HUDEP-2 (cell line): ENCODE measurements around the gene RHOBTB3.
"Not testable (repeated sequence)": the region's sequence is repeated elsewhere in the genome, so short reads cannot be mapped to it uniquely, and the experiment has no call there.

Source experiments
- DNase-seq, 76 experiments: peaks; one replicate each; lab custom pipeline; 2025; ENCODE audit not compliant: unreplicated experiment in 76 of 76; lab: John Stamatoyannopoulos, UW

The RHOBTB3 gene

DNA sequence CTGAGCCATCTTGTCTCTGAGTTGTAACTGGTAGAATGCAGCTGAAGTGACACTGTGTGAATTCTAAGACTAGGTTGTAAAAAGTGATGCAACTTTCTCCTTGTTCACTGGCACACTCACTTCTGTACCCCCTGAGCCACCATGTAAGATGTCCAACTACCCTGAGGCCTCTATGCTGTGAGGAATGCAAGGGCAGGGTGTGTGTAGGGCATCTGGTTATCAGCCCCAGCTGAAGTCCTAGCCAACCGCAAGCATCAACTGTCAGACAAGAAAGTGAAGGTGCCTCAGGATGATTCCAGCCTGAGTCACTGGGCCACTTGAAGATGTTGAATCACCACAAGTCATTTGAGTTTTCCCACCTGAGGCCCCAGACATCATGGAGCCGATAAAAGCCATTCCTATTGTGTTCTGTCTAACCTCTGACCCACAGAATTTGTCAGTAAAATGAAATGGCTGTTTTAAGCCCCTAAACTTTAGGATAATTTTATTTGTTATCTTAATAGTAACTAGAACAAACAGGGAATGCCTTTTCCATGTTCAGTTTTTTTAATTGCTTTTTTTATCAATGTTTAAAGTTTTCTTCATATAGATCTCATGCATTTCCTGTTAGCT is 18.7 kb upstream of the RHOBTB3 start:
- DNase-seq: peak in 74 of 76 experiments; percentile 17 to 96 (median 88)

DNA sequence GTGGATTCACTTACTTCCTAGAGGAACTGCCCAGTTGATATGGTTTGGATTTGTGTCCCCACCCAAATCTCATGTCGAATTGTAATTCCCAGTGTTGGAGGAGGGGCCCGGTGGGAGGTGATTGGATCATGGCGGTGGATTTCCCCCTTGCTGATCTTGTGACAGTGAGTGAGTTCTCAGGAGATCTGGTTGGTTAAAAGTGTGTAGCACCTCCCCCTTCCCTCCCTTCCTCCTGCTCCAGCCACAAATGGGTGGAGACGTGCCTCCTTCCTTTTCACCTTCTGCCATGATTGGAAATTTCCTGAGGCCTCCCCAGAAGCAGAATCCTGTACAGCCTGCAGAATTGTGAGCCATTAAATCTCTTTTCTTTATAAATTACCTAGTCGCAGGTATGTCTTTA is 17.9 kb upstream of the RHOBTB3 start:
- DNase-seq: not testable (repeated sequence)

DNA sequence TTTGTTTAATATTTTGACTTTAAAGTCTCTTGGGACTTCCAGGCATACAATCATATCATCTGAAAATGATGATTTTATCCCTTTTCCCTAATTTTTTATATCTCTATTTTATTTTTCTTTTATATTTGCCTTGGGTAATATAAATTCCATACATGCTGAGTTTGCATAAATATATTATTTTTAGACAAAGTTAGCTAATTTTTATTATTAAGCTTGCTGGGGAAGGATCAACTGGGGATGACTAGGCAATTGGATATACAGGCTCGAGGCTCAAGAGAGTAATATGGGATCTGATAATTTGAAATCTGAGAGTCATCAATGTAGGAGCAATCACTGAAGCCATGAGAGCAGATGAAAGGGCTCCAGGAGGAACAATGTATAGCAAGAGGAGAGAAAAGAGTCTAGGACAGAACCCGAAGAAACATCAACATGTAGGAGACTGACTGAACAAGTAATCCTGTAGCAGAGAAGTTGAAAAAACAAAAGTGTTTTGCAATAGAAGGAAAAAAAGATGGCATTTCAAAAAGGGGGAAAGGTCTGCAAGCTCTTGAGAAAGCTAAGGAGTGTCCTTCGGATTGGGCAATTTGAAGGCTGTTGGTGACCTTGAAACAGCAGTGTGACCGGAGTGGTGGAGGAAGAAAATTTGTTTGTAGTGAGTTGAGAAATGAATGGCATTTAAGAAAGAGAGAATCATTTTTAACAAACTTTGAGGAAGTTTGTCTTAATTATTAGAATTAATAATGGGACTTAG is 17.0 kb upstream of the RHOBTB3 start:
- no peak for DNase-seq

DNA sequence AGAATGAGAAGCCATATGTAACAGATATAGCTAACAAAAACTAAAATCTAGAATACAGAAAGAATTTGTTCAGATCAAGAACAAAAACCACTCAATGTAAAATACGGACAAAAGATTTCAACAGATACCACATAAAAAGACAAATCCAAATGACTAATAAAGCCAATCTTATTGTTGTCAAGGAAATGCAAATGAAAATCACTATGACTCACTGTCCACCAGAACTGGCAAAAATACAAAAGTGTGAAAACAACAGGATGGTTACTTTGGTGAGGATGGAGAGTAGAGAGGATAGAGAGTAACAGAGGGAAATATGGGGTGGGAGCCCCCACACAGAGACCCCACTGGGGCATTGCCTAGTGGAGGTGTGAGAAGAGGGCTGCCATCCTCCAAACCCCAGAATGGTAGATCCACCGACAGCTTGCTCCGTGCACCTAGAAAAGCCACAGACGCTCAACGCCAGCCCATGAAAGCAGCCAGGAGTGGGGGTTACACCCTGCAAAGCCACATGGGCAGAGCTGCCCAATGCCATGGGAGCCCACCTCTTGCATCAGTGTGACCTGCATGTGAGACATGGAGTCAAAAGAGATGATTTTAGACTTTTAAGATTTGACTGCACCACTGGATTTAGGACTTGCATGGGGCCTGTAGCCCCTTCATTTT is 15.2 kb upstream of the RHOBTB3 start:
- DNase-seq: no peak

DNA sequence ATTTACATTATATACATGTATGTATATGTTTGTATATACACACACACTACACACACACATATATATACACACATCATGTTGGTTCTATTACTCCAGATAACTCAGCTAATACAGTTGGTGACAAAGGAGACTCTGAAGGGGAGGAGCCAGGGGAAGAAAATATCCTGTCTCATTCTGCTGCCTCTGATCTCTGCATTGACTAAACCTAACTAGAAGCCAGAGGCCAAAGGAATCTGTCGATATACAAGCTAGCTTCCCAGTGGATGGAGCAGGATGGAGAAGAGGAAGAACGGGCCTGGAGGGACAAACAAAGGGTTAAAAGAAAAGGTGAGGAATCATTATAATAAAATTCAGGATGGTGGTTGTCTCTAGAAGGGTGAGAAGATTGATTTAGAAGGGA is 13.7 kb upstream of the RHOBTB3 start:
- no peak for DNase-seq

- peak in 28 of 76 experiments; percentile 6 to 79 (median 42) for DNase-seq
These were observed 12.9 kb upstream of the RHOBTB3 start for GRCh38 chr5:95718203-95718602.

- DNase-seq: no peak
These were observed 12.4 kb upstream of the RHOBTB3 start for GRCh38 chr5:95718738-95719137.

- DNase-seq: no peak
These were observed 10.9 kb upstream of the RHOBTB3 start for GRCh38 chr5:95720094-95720786.

DNA sequence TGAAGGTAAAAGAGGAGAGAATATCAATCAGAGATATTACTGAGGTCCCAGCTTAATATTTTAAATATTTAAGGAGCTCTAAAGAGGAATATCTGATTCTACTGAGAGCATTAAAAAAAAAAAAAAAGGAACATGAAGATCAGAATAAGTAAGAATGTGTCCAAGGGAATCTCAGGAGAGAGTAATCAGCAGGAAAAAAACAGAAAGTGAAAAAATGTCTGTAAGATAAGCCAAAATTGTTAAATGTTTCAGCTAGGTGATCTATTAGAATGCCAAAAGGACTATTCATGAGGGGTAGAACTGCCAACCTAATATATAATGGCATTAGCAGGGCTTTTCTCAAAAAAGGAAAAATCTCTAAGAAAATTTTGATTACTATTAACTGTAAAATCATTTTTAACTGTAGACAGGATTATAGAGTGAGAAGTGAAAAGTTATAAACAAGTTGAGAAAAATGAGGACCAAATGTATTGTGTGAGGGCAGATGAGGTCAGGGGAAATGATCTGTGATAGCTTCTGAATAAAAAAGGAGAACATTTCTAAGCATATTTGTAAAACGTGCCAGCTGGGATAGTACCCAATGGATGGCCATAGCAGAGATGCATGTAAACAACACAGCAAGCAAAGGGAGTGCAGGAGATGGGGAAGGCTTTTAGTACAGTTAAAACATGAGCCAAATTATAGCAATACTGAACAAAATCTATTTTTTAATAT is 9.4 kb upstream of the RHOBTB3 start:
- no peak for DNase-seq

DNA sequence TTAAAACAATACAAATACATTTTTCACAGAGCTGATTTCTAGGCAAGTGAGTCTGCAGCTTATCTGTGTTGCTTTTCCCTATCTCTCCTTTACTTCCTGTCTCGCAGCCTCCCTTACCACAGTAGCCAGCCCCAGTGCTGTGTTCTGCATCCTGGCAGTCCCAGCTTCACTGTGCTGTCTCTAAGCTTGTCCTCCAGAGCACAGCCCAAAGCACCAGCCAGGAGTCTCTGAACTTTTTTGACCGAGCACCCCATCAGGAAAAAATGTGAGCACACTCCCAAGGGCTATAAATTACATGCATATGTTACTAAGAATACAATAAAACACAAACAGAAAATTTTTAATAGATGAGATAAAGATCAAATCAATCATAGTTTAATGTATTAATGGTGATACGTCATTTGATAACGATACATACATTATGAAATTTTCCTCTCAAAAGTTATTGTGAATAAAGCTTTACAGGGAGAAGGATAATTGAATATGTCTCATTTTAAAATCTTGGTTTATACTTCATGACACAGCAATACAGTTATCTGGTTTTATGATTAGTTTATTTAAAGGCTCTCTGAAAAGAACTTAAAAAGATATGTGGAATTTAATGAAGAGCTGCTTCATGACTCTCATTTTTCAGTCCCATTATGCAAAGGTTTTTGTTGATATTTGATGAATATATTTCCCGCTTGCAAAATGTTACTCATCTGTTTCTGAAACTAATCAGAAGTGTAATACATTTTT is 7.3 kb upstream of the RHOBTB3 start:
- DNase-seq: peak in 66 of 76 experiments; percentile 11 to 67 (median 38)

DNA sequence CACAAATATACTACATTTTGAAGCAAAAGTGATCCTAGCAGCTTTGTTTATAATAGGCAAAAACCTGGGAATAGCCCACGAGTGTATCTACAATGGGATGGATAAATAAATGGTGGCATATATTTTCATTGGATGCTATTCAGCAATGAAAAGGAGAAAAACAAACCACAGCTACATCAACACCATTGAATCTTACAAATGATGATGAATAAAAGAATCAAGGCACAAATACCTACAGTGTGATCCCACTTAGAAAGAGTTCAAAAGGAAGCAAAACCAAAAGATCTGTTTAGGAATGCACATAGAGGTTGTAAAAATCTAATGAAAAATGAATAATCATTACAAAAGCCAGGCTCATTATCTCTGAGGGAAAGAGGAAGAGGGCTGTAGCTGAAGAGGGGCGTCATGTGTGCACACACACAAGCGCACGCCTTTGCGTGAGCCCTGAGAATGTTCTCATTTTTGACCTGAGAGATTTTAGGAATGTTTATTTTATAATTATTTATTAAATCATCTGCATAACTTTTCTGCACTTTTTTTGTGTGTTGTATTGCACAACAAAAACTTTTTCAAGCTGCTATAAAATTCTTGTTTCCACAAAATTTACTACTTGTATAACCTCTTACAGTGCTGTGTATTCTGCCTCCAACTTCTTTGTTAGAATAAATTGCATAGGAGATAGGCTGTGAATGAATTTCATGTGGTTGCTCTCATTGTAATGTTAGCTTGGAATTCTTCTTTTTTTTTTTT is 5.9 kb upstream of the RHOBTB3 start:
- DNase-seq: no peak

- no peak for DNase-seq
These were observed 5.0 kb upstream of the RHOBTB3 start for GRCh38 chr5:95725937-95726810.

DNA sequence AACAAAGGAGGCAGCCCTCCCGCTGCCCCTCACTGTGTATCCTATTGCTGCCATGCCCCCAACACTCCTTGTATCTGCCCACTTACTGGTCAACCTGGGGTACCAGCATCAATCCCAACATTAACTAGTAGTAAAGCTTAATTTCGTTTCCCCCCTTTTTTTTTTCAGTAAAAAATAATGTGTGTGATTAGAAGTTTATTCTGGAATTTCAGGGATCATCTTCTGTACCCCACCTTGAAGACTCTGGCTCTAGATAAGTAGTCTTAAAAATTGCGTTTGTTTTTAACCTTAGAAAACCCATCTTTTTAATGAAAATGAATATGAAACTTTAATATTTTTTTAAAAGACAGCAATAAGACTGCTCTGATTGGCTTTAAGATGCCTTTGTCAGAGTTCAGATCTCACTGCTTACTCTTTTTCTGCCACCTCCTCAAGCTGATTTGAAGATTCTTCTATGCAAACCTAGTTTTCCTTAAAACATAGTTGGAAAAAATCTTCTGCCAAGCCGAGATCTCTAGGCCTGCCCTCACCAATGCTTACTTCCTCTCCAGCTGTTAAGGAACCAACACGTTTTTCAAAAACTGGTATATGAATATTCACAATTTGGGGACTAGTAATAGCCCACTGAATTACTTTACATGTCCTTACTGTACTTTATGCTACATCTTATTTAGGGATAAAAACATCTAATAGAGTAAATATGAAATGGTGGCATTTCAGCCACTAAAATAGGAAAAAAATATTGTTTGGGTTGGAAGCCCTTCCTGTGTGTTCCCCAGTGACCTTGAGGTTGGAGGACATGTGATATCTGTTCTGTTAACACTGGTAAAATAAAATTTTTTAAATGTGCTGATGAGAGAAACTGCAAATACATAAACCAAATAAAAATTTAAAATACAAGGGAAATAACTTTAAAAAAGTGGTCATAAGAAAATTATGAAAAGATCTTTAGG is 4.0 kb upstream of the RHOBTB3 start:
- no peak for DNase-seq

GRCh38 chr5:95727764-95728191 is 3.4 kb upstream of the RHOBTB3 start:
- no peak for DNase-seq

GRCh38 chr5:95728494-95729114 is 2.5 kb upstream of the RHOBTB3 start:
- peak in 7 of 76 experiments; percentile 12 to 40 (median 27) for DNase-seq

GRCh38 chr5:95729115-95730010 is 1.8 kb upstream of the RHOBTB3 start:
- DNase-seq: no peak
